Spleen (tissue), 7 donors: Measurements from ENCODE around the gene PHF10.

Source experiments
- POLR2A ChIP-seq, 3 donors: fragments of 450-650 bp; IDR thresholded peaks; one replicate each; pipeline ENCODE4 v1.5.1; 2017; ENCODE audit warnings: antibody characterized with exemption in 3 of 3, mild to moderate bottlenecking in 1 of 3
- POLR2AphosphoS5 ChIP-seq, 3 donors: sonication (generic); formaldehyde crosslinking; IDR thresholded peaks; one replicate each; pipeline ENCODE4 v1.5.1; 2017; ENCODE audit warnings: antibody characterized with exemption in 3 of 3
- TF ChIP-seq, protein P1 (sequence below), 11 experiments: fragments of 200-600 bp in 7 of 11; fragments of 450-650 bp in 4 of 11; sonication (generic) in 4 of 11; IDR thresholded peaks in 8 of 11; conservative IDR thresholded peaks in 3 of 11; 1 replicate in 7 of 11; 2 replicates in 4 of 11; pipeline versions ENCODE4 v1.4.0 to v1.8.0; 2016 to 2021; ENCODE audit warnings: antibody characterized with exemption in 11 of 11, inconsistent platforms in 4 of 11, mild to moderate bottlenecking in 1 of 11
- donor health status: DM: no; HTN: no; CAD: no; lungs with moderate emphysema.
- donor health status: DM: no; HTN: no; CAD: no.
- donor health status: DM: no; HTN: no; CAD: no.

DNA sequence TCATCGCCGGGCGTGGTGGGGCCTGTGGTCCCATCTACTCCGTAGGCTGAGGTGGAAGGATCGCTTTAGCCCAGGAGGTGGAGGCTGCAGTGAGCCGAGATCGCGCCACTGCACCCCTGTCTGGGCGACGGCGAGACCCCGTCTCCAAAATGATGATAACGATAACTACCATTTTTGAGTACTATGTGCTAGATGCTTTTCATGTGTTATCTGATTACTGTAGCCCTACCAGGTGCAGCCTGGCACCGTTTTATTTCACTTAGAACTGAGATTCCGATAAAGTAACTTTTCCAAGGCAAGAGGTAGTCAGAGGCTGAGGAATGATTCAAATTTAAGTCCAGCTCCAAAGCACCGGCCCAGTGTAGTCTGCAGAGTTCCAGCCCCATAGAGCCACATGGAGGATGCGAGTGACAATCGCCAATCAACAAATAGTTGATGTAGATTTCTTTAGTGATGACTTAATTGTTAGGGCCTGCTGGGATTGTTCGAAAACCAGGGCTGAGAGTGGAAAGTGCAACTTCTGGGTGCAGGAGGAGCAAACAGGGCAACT lies 27.8 kb upstream of the PHF10 start:
- TF ChIP-seq, protein P1, sequence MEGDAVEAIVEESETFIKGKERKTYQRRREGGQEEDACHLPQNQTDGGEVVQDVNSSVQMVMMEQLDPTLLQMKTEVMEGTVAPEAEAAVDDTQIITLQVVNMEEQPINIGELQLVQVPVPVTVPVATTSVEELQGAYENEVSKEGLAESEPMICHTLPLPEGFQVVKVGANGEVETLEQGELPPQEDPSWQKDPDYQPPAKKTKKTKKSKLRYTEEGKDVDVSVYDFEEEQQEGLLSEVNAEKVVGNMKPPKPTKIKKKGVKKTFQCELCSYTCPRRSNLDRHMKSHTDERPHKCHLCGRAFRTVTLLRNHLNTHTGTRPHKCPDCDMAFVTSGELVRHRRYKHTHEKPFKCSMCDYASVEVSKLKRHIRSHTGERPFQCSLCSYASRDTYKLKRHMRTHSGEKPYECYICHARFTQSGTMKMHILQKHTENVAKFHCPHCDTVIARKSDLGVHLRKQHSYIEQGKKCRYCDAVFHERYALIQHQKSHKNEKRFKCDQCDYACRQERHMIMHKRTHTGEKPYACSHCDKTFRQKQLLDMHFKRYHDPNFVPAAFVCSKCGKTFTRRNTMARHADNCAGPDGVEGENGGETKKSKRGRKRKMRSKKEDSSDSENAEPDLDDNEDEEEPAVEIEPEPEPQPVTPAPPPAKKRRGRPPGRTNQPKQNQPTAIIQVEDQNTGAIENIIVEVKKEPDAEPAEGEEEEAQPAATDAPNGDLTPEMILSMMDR (IDR thresholded peaks at IDR 0.05 in 8 of 11, conservative IDR thresholded peaks at IDR 0.05 in 3 of 11): no peak
- TF ChIP-seq POLR2A (IDR thresholded peaks at IDR 0.05) (no peak), POLR2AphosphoS5 (IDR thresholded peaks at IDR 0.05) (no peak)
